Astrocyte (in vitro differentiated cells and primary cell): ENCODE results near the gene KRTAP3-2.

Source experiments
- CTCF ChIP-seq: IDR thresholded peaks from 2 replicates; pipeline ENCODE4 v1.5.1; 2011; ENCODE audit warnings: low read depth, mild to moderate bottlenecking, inconsistent platforms, low read length, moderate library complexity; ENCODE audit not compliant: insufficient read depth
- EZH2 ChIP-seq: IDR thresholded peaks from 2 replicates; pipeline ENCODE4 v1.6.1; 2012; ENCODE audit warnings: mild to moderate bottlenecking, low read length, inconsistent platforms; ENCODE audit not compliant: insufficient read depth

- TF ChIP-seq CTCF (no peak), EZH2 (no peak)
These were observed 47.6 kb downstream of the KRTAP3-2 start for GRCh38 chr17:40952154-40952553.
